ENCODE measurements around the gene SRMS. TPM values are rescaled to one million over a fixed set of nuclear protein-coding genes. Genes with fewer than 3 reads are reported as not detected.
"Not testable (repeated sequence)": the region's sequence is repeated elsewhere in the genome, so short reads cannot be mapped to it uniquely, and the experiment has no call there.

The SRMS gene
- total and polyA plus RNA-seq, 4 donors = not detected

- Histone ChIP-seq H3K36me3 (ENCODE audit: control insufficient read depth in 4 of 4, insufficient read depth in 3 of 4, low read depth in 1 of 4, low read length in 3 of 4) (peaks cover 0 to 54% (median 37%) of the 10 kb centered on the region in 4 donors), H3K4me1 (ENCODE audit: control insufficient read depth in 4 of 4, insufficient read depth in 4 of 4, low read length in 3 of 4) (no peaks in the 10 kb centered on the region), H3K27ac (ENCODE audit: low read depth in 1 of 2, low read length in 2 of 2) (no peak overlapping the region), H3K27me3 (ENCODE audit: control insufficient read depth in 4 of 4, insufficient read depth in 4 of 4, low read length in 3 of 4) (no peaks in the 10 kb centered on the region), H3K9me3 (ENCODE audit: control insufficient read depth in 4 of 4, low read length in 3 of 4) (no peaks in the 10 kb centered on the region), H3K9ac (ENCODE audit: low read depth in 1 of 2, low read length in 2 of 2) (no peak overlapping the region), H3K4me3 (ENCODE audit: low read depth in 1 of 3, low read length in 3 of 3) (no peak overlapping the region)
- no peak for DNase-seq (ENCODE audit: low spot score)
- TF ChIP-seq, protein P1, sequence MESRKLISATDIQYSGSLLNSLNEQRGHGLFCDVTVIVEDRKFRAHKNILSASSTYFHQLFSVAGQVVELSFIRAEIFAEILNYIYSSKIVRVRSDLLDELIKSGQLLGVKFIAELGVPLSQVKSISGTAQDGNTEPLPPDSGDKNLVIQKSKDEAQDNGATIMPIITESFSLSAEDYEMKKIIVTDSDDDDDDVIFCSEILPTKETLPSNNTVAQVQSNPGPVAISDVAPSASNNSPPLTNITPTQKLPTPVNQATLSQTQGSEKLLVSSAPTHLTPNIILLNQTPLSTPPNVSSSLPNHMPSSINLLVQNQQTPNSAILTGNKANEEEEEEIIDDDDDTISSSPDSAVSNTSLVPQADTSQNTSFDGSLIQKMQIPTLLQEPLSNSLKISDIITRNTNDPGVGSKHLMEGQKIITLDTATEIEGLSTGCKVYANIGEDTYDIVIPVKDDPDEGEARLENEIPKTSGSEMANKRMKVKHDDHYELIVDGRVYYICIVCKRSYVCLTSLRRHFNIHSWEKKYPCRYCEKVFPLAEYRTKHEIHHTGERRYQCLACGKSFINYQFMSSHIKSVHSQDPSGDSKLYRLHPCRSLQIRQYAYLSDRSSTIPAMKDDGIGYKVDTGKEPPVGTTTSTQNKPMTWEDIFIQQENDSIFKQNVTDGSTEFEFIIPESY (IDR thresholded peaks at IDR 0.05) = no peak
- TF ChIP-seq TAF1 (conservative IDR thresholded peaks at IDR 0.05) (no peak), RAD21 (IDR thresholded peaks at IDR 0.05) (no peak), SP1 (IDR thresholded peaks at IDR 0.05) (no peak), YY1 (IDR thresholded peaks at IDR 0.05) (no peak), EGR1 (IDR thresholded peaks at IDR 0.05; ENCODE audit: low read depth in 2 of 2) (no peak), FOXA1 (IDR thresholded peaks at IDR 0.05) (no peak), RXRA (IDR thresholded peaks at IDR 0.05) (no peak), GABPA (IDR thresholded peaks at IDR 0.05 in 1 of 2, conservative IDR thresholded peaks at IDR 0.05 in 1 of 2) (no peak)
- TF ChIP-seq, protein P2, sequence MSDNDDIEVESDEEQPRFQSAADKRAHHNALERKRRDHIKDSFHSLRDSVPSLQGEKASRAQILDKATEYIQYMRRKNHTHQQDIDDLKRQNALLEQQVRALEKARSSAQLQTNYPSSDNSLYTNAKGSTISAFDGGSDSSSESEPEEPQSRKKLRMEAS (IDR thresholded peaks at IDR 0.05) = no peak
- 97% methylated on average over 26 of the region's 26 CpGs for WGBS
Observed at GRCh38 chr20:63560856-63561609, 13.5 kb upstream of the SRMS start.

GRCh38 chr20:63560333-63560805, 12.8 kb upstream of the SRMS start:
- H3K4me3 ChIP-seq (ENCODE audit: low read depth in 1 of 3, low read length in 3 of 3) = no peak overlapping the region
- 97% methylated on average over 16 of the region's 16 CpGs for WGBS
- H3K27me3 ChIP-seq (ENCODE audit: control insufficient read depth in 4 of 4, insufficient read depth in 4 of 4, low read length in 3 of 4) = no peaks in the 10 kb centered on the region
- DNase-seq (ENCODE audit: low spot score) = no peak
- peaks cover 0 to 48% (median 34%) of the 10 kb centered on the region in 4 donors for H3K36me3 ChIP-seq (ENCODE audit: control insufficient read depth in 4 of 4, insufficient read depth in 3 of 4, low read depth in 1 of 4, low read length in 3 of 4)
- H3K9me3 ChIP-seq (ENCODE audit: control insufficient read depth in 4 of 4, low read length in 3 of 4) = no peaks in the 10 kb centered on the region
- H3K9ac ChIP-seq (ENCODE audit: low read depth in 1 of 2, low read length in 2 of 2) = no peak overlapping the region
- H3K27ac ChIP-seq (ENCODE audit: low read depth in 1 of 2, low read length in 2 of 2) = no peak overlapping the region
- TF ChIP-seq, protein P1 (IDR thresholded peaks at IDR 0.05) = no peak
- TF ChIP-seq GABPA (IDR thresholded peaks at IDR 0.05 in 1 of 2, conservative IDR thresholded peaks at IDR 0.05 in 1 of 2) (no peak), EGR1 (IDR thresholded peaks at IDR 0.05; ENCODE audit: low read depth in 2 of 2) (no peak), NR2F2 (IDR thresholded peaks at IDR 0.05) (no peak), JUND (IDR thresholded peaks at IDR 0.05) (no peak)
- TF ChIP-seq, protein P2 (IDR thresholded peaks at IDR 0.05) = no peak
- no peaks in the 10 kb centered on the region for H3K4me1 ChIP-seq (ENCODE audit: control insufficient read depth in 4 of 4, insufficient read depth in 4 of 4, low read length in 3 of 4)

- not testable (repeated sequence) for H3K9me3 ChIP-seq (ENCODE audit: control insufficient read depth in 4 of 4, low read length in 3 of 4); DNase-seq (ENCODE audit: low spot score); H3K27ac ChIP-seq (ENCODE audit: low read depth in 1 of 2, low read length in 2 of 2); H3K9ac ChIP-seq (ENCODE audit: low read depth in 1 of 2, low read length in 2 of 2); H3K4me3 ChIP-seq (ENCODE audit: low read depth in 1 of 3, low read length in 3 of 3); H3K27me3 ChIP-seq (ENCODE audit: control insufficient read depth in 4 of 4, insufficient read depth in 4 of 4, low read length in 3 of 4); H3K4me1 ChIP-seq (ENCODE audit: control insufficient read depth in 4 of 4, insufficient read depth in 4 of 4, low read length in 3 of 4)
- peaks cover 0 to 47% (median 30%) of the 10 kb centered on the region in 4 donors for H3K36me3 ChIP-seq (ENCODE audit: control insufficient read depth in 4 of 4, insufficient read depth in 3 of 4, low read depth in 1 of 4, low read length in 3 of 4)
- WGBS = 97% methylated on average over 31 of the region's 31 CpGs
Observed at GRCh38 chr20:63559485-63560332, 12.2 kb upstream of the SRMS start.

Measured in liver (tissue), 9 donors.